ENCODE measurements around the gene KPNA6. TPM values are rescaled to one million over a fixed set of nuclear protein-coding genes. Genes with fewer than 3 reads are reported as not detected.

KPNA6 gene
- total RNA-seq, 1 experiment from 2014 or later: 116 TPM

GRCh38 chr1:32216566-32216965 lies 108.7 kb downstream of the KPNA6 start:
- Histone ChIP-seq H3K4me3 (ENCODE audit: low read depth in 2 of 2, low read length in 2 of 2) (no peak overlapping the region), H3K27ac (ENCODE audit: low read length) (no peak overlapping the region), H3K27me3 (ENCODE audit: control insufficient read depth, insufficient read depth, low read length) (no peaks in the 10 kb centered on the region), H3K36me3 (ENCODE audit: control insufficient read depth, insufficient read depth, low read length) (no peaks in the 10 kb centered on the region; the same call in 1 of the 2 replicates), H3K4me1 (ENCODE audit: control insufficient read depth, insufficient read depth, low read length) (peaks cover 11% of the 10 kb centered on the region), H3K9me3 (ENCODE audit: control insufficient read depth, insufficient read depth, low read depth, low read length) (no peaks in the 10 kb centered on the region)
- POLR2A ChIA-PET: no interaction called here
- BruUV-seq (replicated peaks): no TSS peak
- in situ Hi-C loops (cut with HindIII; ENCODE audit: low pct_unique_long_range_greater_than_20kb, low sequenced_read_pairs): no loop called here
- no peak for ATAC-seq
- TF ChIP-seq SIN3A (IDR thresholded peaks at IDR 0.05; ENCODE audit: borderline replicate concordance, insufficient read depth, low read depth, low read length) (no peak), REST (IDR thresholded peaks at IDR 0.05; ENCODE audit: insufficient read depth in 1 of 2, low read depth in 2 of 2, low read length in 1 of 2) (no peak), CTCF (IDR thresholded peaks at IDR 0.05) (no peak), TCF7L2 (IDR thresholded peaks at IDR 0.05; ENCODE audit: low read depth, low read length) (no peak), POLR2AphosphoS5 (IDR thresholded peaks at IDR 0.05; ENCODE audit: low read depth, low read length) (no peak)
- CTCF ChIA-PET: interaction anchor here (0.7 to 1.8 kb wide), 3 partner anchors 15 to 100 kb away, joined by 3 to 5 read pairs (median 4); no protein-coding TSS in a partner anchor
- intact Hi-C loops (cut with micrococcal nuclease; ENCODE audit: unreplicated experiment): no loop called here
- no peak for DNase-seq (ENCODE audit: low read depth, low spot score)

GRCh38 chr1:32219022-32219421 lies 111.2 kb downstream of the KPNA6 start:
- ATAC-seq (no peak), DNase-seq (ENCODE audit: low read depth, low spot score) (no peak)
- in situ Hi-C loops (cut with HindIII; ENCODE audit: low pct_unique_long_range_greater_than_20kb, low sequenced_read_pairs) (no loop called here), intact Hi-C loops (cut with micrococcal nuclease; ENCODE audit: unreplicated experiment) (no loop called here)
- POLR2A ChIA-PET: no interaction called here
- H3K4me3 ChIP-seq (ENCODE audit: low read depth in 2 of 2, low read length in 2 of 2): no peak overlapping the region
- no TSS peak for BruUV-seq (replicated peaks)
- H3K4me1 ChIP-seq (ENCODE audit: control insufficient read depth, insufficient read depth, low read length): peaks cover 18% of the 10 kb centered on the region
- CTCF ChIA-PET: interaction anchor here (0.6 to 0.7 kb wide), 2 partner anchors 13 to 112 kb away, joined by 5 to 7 read pairs; no protein-coding TSS in a partner anchor
- H3K36me3 ChIP-seq (ENCODE audit: control insufficient read depth, insufficient read depth, low read length): peaks cover 3% of the 10 kb centered on the region; the same call in 1 of the 2 replicates
- H3K9me3 ChIP-seq (ENCODE audit: control insufficient read depth, insufficient read depth, low read depth, low read length): no peaks in the 10 kb centered on the region
- H3K27ac ChIP-seq (ENCODE audit: low read length): no peak overlapping the region
- H3K27me3 ChIP-seq (ENCODE audit: control insufficient read depth, insufficient read depth, low read length): no peaks in the 10 kb centered on the region
- TF ChIP-seq TCF7L2 (IDR thresholded peaks at IDR 0.05; ENCODE audit: low read depth, low read length) (no peak), CTCF (IDR thresholded peaks at IDR 0.05) (no peak), SIN3A (IDR thresholded peaks at IDR 0.05; ENCODE audit: borderline replicate concordance, insufficient read depth, low read depth, low read length) (no peak), REST (IDR thresholded peaks at IDR 0.05; ENCODE audit: insufficient read depth in 1 of 2, low read depth in 2 of 2, low read length in 1 of 2) (no peak), POLR2AphosphoS5 (IDR thresholded peaks at IDR 0.05; ENCODE audit: low read depth, low read length) (no peak)

All from Panc1 (cell line).